Fibroblast of peridontal ligament (primary cell): ENCODE data around the gene SYNGR3.
A peak's percentile ranks its signal among the peaks of the same experiment; 100 is the strongest.

Experiments
- DNase-seq: peaks from one replicate; pipeline ENCODE4 v3.0.0-alpha.2; 2010; ENCODE audit errors: extremely low read depth

SYNGR3 gene

DNA sequence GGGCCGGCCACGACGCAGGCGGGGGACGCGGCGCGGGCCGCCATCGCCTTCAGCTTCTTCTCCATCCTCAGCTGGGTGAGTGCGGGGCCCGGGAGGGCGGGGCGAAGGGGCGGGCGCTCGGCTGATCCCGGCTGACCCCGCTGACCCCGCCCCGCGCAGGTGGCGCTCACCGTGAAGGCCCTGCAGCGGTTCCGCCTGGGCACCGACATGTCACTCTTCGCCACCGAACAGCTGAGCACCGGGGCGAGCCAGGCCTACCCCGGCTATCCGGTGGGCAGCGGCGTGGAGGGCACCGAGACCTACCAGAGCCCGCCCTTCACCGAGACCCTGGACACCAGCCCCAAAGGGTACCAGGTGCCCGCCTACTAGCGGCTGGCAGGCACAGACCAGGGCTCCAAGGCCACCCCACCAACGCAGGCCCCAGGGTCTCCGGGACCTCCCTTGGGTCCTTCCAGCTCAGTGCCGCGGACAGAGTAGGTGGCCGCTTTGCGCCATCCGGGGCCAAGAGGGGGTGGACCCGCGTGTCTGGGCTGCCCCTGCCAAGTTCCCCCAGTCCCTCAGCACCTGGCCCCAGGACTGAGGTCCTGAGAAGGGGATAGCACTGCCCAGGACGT lies 3.0 kb downstream of the SYNGR3 start:
- no peak for DNase-seq

DNA sequence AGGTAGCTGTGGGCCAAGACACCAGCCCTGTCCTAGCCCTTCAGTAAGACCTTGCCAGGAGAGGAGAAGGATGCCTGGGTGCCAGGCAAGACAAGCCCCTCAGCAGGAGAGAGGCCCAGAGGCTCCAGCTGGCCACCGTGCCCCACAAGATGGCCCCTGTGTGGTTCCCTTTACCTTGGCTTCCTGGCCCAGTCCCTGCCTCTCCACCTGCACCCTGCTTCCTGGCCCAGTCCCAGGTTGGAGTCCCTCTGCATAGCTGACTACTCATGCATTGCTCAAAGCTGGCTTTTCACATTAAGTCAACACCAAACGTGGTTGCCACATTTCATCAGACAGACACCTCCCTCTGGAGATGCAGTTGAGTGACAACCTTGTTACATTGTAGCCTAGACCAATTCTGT lies 4.0 kb downstream of the SYNGR3 start:
- no peak for DNase-seq

DNA sequence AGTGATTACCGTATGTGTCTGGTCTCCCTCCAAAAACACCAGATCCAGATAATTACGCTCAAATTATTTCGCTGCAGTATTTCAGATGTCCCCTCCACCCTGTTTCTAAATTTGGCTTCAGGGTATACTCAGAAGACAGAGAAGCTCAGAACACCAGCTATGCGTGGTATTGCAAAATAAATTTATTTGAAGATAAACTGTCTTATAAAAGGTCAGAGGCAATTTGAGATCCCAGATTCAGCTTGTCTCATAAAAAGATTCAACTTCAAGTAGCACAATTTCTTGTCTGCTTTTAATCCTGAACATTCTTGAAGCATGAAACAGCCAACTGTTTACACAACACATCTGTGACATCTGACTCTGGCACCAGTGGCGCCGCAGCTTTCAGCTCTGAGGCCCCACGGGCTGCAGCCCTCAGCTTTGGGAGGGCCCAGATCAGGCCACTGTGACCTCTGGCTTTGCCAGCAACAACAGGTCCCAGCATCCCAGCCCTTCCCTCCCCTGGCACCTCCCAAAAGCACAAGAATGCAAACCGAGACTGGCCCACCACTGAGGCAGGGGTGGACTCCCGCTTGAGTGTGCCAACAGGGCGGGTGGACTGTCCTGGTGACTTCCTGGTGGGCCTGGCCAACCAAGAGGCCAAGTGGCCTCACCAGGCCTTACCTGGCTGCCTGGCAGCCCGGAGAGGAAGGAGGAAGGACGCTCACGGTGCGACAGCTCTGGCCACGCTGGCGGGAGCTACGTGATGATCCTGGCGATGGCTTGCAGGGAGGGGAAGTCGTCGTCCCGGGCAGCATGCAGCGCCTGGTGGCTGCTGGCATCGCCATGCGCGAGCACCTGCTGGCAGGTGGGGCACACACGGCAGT lies 8.0 kb downstream of the SYNGR3 start:
- DNase-seq: peak; percentile 80

DNA sequence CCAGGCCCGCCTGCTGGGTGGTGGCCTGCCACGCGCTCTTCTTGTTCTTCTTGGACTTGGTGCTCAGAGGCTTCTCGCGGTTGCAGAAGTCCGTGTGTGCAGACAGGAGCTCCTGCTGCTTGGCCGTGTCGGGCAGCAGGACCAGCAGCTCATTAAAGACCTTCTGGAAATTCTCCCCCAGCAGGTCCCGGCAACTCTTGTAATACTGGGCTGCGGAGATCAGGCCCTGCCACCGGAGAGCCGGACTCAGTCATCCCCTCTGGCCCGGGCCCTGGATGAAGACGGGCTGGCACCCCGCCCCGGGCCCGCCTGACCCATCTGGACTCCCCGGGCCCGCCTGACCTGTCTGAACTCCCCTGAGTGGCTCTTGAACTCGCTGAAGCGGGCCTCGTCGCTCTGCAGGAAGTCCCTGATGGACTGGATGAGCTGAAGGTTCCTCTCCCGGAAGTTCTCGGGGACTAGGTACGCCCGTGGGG lies 8.6 kb downstream of the SYNGR3 start:
- DNase-seq: no peak

DNA sequence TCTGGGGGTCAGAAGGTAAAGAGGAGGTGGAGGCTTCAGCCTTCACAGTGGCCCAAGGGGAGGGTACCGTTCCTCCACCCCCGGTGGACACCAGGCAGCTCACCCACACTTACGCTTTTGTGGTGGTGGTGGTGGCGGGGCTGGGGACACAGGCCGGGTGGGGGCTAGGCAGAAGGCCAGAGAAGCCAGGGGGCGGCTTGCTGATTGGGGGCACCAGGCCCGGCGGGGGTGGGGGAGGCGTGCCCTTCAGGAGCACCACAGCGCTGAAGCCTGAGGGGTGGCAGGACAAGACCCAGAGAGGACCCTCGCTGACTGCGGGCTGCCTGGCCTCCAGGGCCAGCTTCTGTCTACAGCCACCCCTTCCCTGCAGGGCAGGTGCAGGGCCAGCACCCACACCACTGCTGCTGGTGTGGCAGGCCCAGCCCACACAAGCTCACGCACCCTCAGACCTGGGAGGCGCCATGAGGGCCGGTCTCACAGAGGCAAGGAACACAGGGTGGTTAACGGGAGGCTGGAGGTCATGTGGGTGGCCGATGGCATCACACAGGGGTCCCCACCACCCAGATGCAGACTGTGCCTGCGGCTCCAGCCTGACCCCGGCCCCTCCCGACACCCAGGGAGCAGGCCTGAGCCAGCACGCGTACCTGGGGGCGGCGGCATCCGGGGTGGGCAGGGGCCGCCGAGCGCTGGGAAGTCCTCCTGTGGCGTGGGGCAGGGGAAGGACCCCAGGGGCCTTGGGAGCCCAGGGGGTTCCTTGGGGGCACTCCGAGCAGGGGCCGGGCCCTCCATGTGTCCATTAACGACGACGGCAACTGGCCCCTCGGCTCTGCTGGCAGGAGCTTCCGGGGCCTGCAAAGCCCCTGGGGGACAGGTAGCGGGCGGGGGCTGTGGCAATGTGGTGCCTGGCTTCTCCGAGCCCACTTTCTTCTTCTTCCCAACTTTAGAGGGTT lies 9.4 kb downstream of the SYNGR3 start:
- no peak for DNase-seq

DNA sequence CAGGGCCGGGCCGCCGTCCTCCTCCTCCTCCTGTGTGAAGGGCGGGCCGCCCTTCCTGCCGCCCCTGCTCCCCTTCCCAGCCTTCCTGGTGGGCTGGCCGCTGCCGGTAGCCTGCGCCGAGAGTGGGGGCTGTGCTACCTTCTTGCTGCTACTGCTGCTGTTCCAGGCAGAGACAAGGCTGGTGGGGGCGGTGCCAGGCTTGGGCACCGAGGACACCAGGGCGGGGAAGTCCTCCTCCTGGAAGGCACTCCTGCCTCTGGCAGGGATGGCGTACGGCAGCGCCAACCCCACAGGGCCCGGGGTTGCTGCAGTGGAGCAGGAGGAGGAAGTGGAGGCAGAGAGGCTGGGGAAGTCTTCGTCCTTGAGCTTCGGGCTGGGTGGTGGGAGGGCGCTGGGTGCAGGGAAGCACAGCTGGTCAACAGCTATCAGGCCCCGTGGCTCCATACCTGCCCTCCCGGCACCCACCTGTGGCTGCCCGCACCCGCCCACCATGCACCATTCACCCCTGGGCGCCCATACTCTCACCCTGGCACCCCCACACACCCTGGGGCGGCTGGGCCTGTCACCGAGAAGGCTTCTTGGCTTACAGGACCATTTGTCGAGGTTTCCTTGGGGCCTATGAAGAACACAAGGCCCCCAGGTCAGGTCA lies 10.2 kb downstream of the SYNGR3 start:
- no peak for DNase-seq

DNA sequence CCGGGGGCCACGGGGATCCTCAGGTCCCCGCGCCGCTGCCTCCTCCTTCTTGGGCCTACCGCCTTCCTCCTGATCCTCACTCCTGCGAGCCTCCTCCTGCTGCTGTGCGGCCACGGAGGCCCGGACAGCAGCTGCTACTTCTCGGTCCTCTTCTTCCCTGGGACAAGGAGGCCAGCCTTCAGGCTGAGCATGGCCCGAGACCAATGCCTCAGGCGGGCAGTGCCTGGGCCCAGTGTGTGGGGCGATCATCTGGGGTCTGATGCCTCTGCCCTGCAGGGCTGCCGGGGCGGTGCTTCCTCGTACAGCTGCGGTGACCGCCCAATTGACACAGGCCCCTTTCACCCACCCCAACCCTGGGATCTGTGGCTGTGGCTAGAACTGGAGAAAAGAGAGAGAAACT lies 11.3 kb downstream of the SYNGR3 start:
- no peak for DNase-seq

DNA sequence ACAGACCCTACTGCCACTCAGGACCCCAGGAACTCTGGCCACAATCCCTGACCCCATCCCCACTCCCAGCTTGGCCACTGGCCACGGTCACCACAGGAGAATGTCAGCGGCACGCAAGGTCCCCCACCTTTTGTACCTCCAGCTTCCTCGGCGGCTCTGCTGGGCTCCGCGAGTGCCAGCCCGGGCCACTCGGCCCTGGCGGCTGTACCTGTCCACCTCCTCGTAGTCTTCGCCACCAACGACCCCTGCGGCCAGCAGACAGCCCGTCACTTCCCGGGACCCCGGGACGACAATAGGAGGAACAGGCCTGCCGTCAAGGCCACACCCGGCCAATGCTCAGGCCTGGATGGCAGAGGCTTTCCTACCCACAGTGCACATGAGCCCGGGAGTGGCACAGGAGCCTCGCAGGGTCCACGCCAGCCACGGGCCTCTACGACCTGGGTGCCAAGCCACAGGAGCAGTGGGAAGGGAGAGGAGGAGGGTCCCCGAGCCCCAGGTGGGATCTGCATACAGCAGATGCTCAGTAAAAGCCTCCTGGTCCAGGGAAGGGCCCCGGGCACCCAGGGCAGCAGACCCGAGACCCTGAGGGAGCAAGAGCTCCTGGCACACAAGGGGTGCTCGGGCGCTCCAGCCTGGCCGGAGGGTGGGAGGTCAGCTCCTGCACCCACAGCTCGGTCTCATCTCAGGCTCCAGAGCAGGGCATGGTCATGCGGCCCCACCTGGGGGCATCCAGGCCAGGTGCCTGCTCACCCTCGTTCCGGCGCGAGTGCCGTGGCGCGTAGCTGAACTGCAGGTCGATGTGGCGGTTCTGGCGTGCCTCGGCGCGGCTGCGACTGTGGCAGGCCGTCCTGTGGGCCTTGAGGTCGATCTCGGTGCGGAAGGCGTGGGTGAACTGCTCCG lies 11.9 kb downstream of the SYNGR3 start:
- DNase-seq: no peak

DNA sequence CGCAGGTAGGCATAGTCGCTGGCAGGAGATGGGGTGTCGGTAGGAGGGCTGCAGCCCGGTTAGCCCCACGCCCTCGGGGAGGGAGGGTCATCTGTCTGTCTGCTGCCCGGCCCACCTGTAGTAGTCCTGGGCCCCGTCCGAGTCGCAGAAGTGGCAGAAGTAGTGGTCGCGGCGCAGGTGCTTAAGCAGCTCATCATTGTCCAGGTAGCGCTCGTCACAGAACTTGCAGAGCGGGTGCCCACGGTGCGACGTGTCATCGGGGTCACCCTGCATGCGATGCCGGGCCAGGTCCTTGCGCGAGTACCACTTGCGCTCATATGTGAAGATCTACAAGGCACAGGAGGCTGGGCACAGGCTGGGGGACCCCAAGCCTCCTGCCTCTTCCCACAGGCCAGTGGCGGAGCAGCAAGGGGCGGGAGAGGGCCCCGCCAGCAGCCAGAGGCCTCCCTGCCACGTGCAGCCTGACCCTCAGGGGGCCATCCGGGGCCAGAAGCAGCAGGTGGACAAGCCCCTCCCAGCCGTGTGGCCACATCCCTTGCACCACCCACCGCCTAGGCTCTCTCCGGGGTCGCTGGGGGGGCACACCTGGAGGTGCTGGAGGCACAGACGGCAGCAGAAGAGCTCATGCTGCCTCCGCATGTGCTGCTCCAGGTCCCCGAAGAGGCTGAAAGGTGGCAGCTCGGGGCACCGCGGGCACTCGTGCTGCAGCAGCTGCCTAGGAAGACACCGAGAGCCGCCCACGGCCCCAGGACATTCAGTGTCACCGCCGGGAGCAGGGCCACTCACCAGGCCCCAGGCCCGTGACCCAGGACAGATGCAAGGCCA lies 12.8 kb downstream of the SYNGR3 start:
- no peak for DNase-seq

DNA sequence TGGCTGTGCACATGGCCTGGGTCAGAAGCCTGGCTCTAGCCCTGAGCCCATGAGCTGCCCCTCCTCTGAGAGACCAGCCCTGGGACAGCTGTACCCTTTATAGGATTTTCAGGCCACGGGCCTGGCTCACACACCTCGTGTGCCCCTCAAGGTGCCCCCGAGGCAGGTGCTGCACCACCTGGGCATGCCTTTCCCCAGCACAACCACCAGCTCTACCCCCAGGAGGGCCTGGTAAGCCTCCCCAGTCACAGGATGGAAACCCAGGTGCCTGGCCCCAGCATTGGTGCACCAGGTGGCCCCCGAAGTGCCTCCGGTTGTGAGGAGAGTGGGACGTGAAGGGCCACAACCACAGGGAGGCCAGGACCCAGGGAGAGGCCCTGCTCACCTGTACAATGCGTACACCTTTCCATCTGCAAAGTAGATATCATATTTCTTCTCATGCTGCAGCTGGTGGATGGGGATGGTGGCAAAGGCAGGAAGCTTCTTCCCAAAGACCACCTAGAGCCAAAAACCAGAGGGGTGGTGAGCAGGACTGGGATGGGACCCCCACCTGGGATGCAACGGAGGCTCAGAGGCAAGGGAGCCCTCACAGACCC lies 13.6 kb downstream of the SYNGR3 start:
- no peak for DNase-seq

DNA sequence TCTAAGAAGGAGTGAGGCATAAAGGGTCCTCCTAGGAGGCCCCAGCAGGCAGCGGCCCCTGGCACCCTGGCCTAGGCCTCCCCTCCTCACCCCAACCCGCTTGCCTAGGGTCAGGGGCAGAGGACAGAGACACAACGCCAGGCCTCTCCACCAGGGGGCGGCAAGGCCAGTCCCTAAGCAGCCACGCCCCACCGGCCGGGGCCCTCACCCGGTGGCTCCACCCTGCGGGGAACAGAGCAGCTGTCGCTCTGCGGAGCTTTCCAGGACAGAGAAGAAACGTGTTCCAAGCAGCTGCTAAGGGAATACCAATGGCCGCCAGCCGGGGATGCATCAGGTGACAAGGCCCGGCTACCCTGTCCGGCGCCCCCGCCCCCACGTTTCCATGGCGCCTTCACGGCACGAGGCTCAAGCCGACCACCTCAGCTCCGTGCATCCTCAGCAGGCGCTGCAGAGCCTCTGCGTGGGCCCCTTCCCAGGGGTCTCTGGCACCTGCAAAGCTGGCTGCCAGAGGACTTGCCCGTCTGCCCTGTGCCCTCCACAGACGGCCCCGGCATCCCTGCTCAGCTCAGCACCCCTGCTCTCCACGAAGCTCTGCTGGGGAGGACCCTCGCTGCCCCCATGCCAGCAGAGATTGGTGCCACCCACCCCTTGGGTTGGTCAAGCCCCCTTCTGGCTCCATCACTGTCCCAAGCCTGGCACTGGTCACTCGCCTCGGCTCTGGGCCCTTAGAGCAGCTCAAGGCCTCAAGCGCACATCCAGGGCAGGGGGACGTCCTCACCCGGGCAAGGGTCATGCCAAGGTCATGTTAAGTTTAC lies 14.3 kb downstream of the SYNGR3 start:
- DNase-seq: peak; percentile 69

DNA sequence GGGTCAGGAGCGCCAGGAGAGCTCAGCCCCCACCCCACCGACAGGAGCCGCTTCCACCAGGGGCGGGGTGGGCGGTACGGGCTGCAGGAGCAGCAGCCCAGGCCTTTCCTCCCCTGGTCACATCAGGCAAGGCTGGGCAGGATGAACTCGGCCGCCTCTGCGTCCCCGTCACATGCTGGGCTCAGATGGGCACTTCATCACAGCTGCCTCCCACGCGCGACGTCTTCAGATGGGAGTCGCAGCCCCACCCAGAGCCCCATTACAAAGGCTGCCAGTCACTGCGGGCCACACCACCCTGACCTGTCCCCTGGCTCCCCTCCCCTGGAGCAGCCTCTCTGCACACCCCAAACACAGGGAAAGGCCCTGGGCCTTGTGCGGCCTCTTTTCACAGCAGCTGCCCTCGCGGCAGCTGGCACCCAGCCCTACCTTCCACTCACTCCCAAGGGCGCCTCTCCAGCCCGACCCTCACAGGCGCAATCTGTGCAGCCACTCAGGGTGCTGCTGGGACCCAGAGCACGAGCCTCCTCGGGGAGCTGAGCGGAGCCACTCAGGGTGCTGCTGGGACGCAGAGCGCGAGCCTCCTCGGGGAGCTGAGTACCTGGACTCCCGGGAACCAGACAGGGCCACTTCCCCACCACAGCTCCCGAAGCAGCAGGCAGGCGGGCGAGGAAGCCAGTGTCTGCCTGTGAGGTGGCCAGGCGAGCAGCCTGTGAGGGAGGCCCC lies 15.2 kb downstream of the SYNGR3 start:
- no peak for DNase-seq

DNA sequence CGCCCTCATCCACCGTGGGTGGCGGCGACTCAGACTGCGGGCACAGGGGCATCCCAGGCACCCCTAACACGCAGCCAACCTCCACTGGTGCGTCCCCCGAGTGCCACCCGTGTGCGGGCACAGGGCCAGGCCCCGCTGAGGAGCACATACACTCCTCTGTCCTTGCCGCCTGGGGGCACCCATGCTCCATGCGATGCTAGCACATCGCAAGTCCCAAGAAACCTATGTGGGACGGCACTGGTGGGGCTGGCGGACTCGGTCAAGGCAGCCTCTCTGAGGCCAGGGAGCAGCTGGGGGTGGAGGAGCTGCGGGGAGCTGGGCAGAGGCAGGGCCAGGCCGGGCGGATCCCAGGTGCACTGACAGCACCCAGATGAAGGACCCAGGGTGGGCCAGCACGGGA lies 15.9 kb downstream of the SYNGR3 start:
- no peak for DNase-seq

DNA sequence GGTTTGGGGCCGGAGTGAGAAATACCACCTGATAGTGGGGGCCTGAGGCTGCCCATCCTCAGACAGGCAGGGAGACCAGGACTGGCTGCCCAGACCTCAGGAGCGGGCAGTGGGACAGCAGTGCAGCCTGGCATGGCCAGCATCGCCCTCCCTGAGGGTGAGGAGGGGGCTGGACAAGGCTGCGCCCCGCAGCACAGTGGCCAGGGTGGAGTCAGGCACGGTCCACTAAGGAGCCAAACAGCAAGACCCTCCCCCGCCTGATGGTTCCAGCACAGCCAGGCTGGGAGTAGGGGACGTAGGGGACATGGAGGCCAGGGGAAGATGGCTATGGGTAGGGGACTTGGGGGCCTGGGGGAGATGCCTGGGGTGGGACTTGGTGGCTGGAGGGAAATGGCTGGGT lies 16.5 kb downstream of the SYNGR3 start:
- no peak for DNase-seq

DNA sequence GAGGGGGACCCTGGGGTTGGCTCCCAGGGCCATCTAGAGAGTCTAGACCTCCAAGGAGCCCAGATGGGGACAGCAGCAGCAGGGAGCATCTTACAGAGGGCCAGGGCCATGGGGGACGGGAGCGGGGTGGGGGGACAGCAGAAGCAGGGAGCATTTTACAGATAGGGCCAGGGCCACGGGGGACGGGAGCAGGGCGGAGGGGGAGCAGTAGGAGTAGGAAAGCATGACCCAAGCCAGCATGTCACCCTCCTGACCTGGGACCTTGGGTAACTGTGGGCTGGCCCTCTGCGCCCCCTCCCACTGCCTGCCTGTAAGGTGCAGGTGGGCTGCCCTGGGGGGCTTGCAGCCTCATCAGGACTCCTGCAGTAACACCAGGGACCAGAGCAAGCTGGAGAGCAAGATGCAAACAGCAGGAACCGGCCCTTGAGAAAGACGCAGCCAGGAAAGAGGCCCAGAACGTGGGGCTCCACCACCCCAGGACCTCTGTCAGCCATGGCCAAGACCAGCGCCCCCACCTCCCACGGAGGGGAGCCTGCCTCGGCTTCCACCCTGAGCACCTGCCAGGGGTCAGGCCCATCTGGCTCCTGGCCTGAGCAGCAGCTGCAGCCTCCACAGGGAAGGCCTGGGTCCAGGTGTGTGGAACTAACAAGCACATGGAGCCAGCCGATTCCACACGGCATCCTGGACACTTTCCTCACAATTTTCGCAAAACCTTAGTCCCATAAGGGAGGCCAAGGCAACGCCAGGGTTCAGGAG lies 17.5 kb downstream of the SYNGR3 start:
- DNase-seq: no peak

DNA sequence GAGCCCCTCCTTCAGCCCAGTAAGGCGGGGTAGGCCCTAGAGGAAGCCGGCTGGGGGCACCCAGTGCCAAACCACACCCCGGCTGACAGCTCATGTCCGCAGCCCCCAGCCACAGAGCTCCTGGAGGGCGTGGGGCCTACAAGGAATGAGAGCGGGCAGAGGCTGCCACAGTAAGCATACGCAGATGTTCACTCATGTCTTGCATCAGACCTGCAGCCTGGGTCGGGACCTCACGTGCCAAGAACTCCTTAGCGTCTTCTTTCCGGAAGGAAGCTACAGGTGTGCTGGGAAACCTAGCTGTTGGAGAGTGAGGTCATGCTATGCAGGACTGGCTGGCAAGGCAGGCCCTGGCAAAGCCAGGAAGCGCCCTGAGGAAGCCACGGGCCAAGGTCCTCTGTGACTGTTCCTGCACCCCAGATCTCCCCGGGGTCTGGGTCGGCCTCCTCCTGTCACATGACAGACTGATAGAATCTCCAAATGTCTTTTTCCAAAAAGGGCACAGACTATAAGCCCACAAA lies 18.3 kb downstream of the SYNGR3 start:
- peak; percentile 78 for DNase-seq

DNA sequence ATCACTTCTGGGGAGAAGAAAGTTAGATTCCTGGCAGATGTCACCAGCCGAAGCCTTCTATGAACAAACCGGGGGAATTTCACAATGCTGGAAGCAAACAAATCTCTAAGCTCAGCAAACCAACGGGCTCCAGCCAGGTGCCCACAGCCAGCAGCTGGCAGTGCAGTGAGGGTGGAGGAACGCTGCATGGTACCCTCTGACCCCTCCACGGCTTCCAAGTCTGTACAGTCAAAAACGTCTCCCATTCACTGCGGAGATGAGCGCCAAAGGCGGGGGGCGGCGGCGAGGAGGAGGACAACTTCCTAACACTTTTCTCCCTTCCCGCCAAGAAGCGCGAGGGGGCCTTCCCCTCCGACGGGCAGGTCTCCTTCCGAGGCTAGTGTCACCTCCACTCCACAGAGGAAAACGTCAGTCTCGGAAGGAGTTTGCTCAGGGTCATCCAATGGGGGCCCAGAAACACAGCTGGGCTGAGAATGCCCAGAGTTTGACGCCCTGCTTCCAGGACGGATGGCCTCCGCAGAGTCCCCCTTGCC lies 18.9 kb downstream of the SYNGR3 start:
- peak; percentile 60 for DNase-seq
